Panc1 (cell line): ENCODE measurements around the gene SAMHD1. TPM values are rescaled to one million over a fixed set of nuclear protein-coding genes. Genes with fewer than 3 reads are reported as not detected.

ENCODE experiments used
- ATAC-seq: fragments of 200-7000 bp; cut with Tn5 transposase; 2 replicates; pipeline ENCODE4 v1.9.1; 2020; ENCODE audit warnings: mild to moderate bottlenecking, moderate library complexity
- BruUV-seq: library from RNA; stranded (reverse); fragments of 400-500 nt; replicated peaks from 2 replicates; lab custom pipeline; 2021; lab: Mats Ljungman, UMichigan
- CTCF ChIA-PET: fragments of 300-600 bp; sonication (Branson Sonifier 250); formaldehyde crosslinking; loops from one replicate; lab custom pipeline; 2022; ENCODE audit warnings: antibody characterized with exemption; lab: Charles Lee
- POLR2A ChIA-PET: fragments of 300-600 bp; sonication (Branson Sonifier 250); formaldehyde crosslinking; loops from one replicate; lab custom pipeline; 2022; ENCODE audit warnings: antibody characterized with exemption; lab: Charles Lee
- DNase-seq: peaks from one replicate; pipeline ENCODE4 v3.0.0-alpha.2; 2010; ENCODE audit warnings: low read depth, low spot score
- H3K27ac ChIP-seq: 2 replicates; pipeline ENCODE4 v1.5.1; 2011; ENCODE audit warnings: mild to moderate bottlenecking, low read length, inconsistent platforms
- H3K27me3 ChIP-seq: fragments of 200-500 bp; sonication (Bioruptor generic); 2 replicates; pipeline ENCODE4 v1.6.0; 2014; ENCODE audit warnings: low read length, inconsistent platforms; ENCODE audit not compliant: control insufficient read depth, insufficient read depth
- H3K36me3 ChIP-seq: fragments of 200-500 bp; sonication (Bioruptor generic); 2 replicates; pipeline ENCODE4 v1.5.1; 2014; ENCODE audit warnings: inconsistent platforms, mild to moderate bottlenecking, low read length, moderate library complexity; ENCODE audit not compliant: control insufficient read depth, insufficient read depth
- H3K4me1 ChIP-seq: 2 replicates; pipeline ENCODE4 v1.5.1; 2011; ENCODE audit warnings: inconsistent platforms, mild to moderate bottlenecking, low read length, moderate library complexity; ENCODE audit not compliant: control insufficient read depth, insufficient read depth
- H3K4me3 ChIP-seq, 2 experiments: 2 replicates each; pipeline ENCODE4 v1.5.1; 2011 to 2012; ENCODE audit warnings: low read depth in 2 of 2, low read length in 2 of 2, mild to moderate bottlenecking in 2 of 2, inconsistent platforms in 1 of 2, moderate library complexity in 1 of 2
- H3K9me3 ChIP-seq: fragments of 200-500 bp; sonication (Bioruptor generic); 2 replicates; pipeline ENCODE4 v1.5.1; 2014; ENCODE audit warnings: low read depth, mild to moderate bottlenecking, inconsistent platforms, low read length, moderate library complexity; ENCODE audit not compliant: control insufficient read depth, insufficient read depth
- POLR2AphosphoS5 ChIP-seq: IDR thresholded peaks from 2 replicates; pipeline ENCODE4 v1.6.1; 2012; ENCODE audit warnings: mild to moderate bottlenecking, low read depth, low read length, moderate library complexity
- SIN3A ChIP-seq: IDR thresholded peaks from 2 replicates; pipeline ENCODE4 v1.6.1; 2012; ENCODE audit warnings: low read depth, mild to moderate bottlenecking, low read length, moderate library complexity, borderline replicate concordance; ENCODE audit not compliant: insufficient read depth
- TCF7L2 ChIP-seq: IDR thresholded peaks from 2 replicates; pipeline ENCODE4 v1.6.1; 2011; ENCODE audit warnings: mild to moderate bottlenecking, low read depth, low read length, inconsistent platforms
- in situ Hi-C: cut with HindIII; loops from 2 replicates; pipeline ENCODE4 v1.10.0; 2016; ENCODE audit warnings: low sequenced_read_pairs, low pct_unique_long_range_greater_than_20kb
- intact Hi-C: fragments of 100-400 bp; cut with micrococcal nuclease; formaldehyde crosslinking; loops from one replicate; pipeline ENCODE4 v1.10.0; 2022; ENCODE audit not compliant: unreplicated experiment
- total RNA-seq: library from RNA; stranded (reverse); gene quantifications from one replicate; pipeline ENCODE4 v1.2.1, GENCODE V29; 2021; ENCODE audit not compliant: unreplicated experiment
- TF ChIP-seq, protein P1 (sequence below), 2 experiments: IDR thresholded peaks; 2 replicates each; pipeline ENCODE4 v1.6.1; 2011 to 2012; ENCODE audit warnings: low read depth in 2 of 2, control low read depth in 1 of 2, low read length in 1 of 2, mild to moderate bottlenecking in 1 of 2, moderate library complexity in 1 of 2; ENCODE audit not compliant: insufficient read depth in 1 of 2
- TF ChIP-seq, protein P2 (sequence below): fragments of 450-650 bp; IDR thresholded peaks from 2 replicates; pipeline ENCODE4 v1.5.1; 2017; ENCODE audit warnings: mild to moderate bottlenecking

SAMHD1 gene
- total RNA-seq, 1 experiment from 2014 or later: 16.8 TPM

DNA sequence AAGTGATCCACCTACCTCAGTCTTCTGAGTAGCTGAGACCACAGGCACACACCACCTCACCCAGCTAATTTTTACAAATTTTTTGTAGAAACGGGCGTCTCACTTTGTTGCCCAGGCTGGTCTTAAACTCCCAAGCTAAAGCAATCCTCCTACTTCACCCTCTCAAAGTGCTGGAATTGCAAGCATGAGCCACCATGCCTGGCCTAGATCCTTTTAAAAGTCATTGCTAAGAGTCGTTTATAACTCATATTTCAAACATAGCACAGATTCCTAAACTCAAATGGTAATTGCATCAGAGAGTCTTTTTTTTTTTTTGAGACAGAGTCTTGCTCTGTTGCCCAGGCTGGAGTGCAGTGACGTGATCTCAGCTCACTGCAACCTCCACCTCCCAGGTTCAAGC is 7.7 kb upstream of the SAMHD1 start:
- Histone ChIP-seq H3K4me3 (no peak overlapping the region), H3K27me3 (no peaks in the 10 kb centered on the region), H3K9me3 (peaks cover 3% of the 10 kb centered on the region; the same call in 1 of the 2 replicates), H3K27ac (no peak overlapping the region), H3K4me1 (no peaks in the 10 kb centered on the region; the same call in 1 of the 2 replicates), H3K36me3 (no peaks in the 10 kb centered on the region)
- DNase-seq (no peak), ATAC-seq (no peak)
- in situ Hi-C loops (no loop called here), intact Hi-C loops (no loop called here)
- TF ChIP-seq, protein P1, sequence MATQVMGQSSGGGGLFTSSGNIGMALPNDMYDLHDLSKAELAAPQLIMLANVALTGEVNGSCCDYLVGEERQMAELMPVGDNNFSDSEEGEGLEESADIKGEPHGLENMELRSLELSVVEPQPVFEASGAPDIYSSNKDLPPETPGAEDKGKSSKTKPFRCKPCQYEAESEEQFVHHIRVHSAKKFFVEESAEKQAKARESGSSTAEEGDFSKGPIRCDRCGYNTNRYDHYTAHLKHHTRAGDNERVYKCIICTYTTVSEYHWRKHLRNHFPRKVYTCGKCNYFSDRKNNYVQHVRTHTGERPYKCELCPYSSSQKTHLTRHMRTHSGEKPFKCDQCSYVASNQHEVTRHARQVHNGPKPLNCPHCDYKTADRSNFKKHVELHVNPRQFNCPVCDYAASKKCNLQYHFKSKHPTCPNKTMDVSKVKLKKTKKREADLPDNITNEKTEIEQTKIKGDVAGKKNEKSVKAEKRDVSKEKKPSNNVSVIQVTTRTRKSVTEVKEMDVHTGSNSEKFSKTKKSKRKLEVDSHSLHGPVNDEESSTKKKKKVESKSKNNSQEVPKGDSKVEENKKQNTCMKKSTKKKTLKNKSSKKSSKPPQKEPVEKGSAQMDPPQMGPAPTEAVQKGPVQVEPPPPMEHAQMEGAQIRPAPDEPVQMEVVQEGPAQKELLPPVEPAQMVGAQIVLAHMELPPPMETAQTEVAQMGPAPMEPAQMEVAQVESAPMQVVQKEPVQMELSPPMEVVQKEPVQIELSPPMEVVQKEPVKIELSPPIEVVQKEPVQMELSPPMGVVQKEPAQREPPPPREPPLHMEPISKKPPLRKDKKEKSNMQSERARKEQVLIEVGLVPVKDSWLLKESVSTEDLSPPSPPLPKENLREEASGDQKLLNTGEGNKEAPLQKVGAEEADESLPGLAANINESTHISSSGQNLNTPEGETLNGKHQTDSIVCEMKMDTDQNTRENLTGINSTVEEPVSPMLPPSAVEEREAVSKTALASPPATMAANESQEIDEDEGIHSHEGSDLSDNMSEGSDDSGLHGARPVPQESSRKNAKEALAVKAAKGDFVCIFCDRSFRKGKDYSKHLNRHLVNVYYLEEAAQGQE (IDR thresholded peaks at IDR 0.05; ENCODE audit: insufficient read depth in 1 of 2, low read depth in 2 of 2, low read length in 1 of 2): no peak
- TF ChIP-seq SIN3A (no peak), POLR2AphosphoS5 (no peak), TCF7L2 (no peak)
- TF ChIP-seq, protein P2, sequence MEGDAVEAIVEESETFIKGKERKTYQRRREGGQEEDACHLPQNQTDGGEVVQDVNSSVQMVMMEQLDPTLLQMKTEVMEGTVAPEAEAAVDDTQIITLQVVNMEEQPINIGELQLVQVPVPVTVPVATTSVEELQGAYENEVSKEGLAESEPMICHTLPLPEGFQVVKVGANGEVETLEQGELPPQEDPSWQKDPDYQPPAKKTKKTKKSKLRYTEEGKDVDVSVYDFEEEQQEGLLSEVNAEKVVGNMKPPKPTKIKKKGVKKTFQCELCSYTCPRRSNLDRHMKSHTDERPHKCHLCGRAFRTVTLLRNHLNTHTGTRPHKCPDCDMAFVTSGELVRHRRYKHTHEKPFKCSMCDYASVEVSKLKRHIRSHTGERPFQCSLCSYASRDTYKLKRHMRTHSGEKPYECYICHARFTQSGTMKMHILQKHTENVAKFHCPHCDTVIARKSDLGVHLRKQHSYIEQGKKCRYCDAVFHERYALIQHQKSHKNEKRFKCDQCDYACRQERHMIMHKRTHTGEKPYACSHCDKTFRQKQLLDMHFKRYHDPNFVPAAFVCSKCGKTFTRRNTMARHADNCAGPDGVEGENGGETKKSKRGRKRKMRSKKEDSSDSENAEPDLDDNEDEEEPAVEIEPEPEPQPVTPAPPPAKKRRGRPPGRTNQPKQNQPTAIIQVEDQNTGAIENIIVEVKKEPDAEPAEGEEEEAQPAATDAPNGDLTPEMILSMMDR: no peak
- ChIA-PET POLR2A (interaction anchor here (0.9 kb wide), 1 partner anchor 150 kb away, joined by 4 read pairs; no protein-coding TSS in a partner anchor), CTCF (no interaction called here)
- BruUV-seq: no TSS peak

DNA sequence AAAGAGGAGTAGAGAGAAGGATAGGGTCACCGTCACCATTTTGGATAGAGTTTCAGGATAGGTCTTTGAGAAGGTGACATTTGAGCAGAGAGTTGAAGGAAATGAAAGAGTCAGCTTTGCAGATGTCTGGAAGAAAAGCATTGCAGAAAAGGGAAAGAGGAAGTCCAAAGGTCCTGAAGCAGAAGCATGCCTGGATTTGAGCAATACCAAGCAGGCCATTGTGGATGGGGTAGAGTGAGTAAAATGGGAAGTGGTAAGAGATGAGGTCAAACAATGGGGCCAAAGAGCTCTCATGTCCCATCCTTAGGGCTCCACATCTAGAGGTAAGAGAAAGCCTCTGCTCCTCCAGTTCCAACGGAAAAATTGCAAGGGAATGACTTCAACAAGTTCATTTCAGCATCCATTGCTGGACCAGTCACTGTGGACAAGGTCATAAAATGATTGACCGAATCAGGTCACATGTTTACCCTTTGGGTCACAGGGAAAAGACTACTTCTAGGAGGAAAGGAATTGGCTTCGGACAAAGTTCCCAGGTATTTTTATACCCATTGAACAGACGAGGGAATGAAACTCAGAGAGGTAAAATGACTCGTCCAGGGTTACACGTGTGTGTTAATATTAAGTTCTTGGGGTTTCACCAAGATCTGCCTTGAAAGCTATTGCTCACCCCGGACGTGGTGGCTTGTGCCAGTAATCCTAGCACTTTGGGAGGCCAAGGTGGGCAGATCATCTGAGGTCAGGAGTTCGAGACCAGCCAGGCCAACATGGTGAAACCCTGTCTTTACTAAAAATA is 6.6 kb upstream of the SAMHD1 start:
- CTCF ChIA-PET: no interaction called here
- H3K4me3 ChIP-seq: no peak overlapping the region

More for the DNA sequence above, 6.6 kb upstream of the SAMHD1 start:
- DNase-seq (no peak), ATAC-seq (no peak)
- TF ChIP-seq TCF7L2: no peak
- TF ChIP-seq, protein P2: no peak
- TF ChIP-seq, protein P1 (IDR thresholded peaks at IDR 0.05; ENCODE audit: insufficient read depth in 1 of 2, low read depth in 2 of 2, low read length in 1 of 2): no peak
- TF ChIP-seq POLR2AphosphoS5: no peak
- TF ChIP-seq SIN3A: no peak
- Histone ChIP-seq H3K27me3 (no peaks in the 10 kb centered on the region), H3K27ac (no peak overlapping the region), H3K4me1 (no peaks in the 10 kb centered on the region; the same call in 1 of the 2 replicates), H3K9me3 (peaks cover 3% of the 10 kb centered on the region; the same call in 1 of the 2 replicates), H3K36me3 (no peaks in the 10 kb centered on the region)
- POLR2A ChIA-PET: interaction anchor here (0.5 kb wide), 1 partner anchor 9 kb away, joined by 3 read pairs; no protein-coding TSS in a partner anchor
- intact Hi-C loops (no loop called here), in situ Hi-C loops (no loop called here)
- BruUV-seq: no TSS peak
